OCI-LY1 (cell line): ENCODE measurements around the gene NACC2.

Experiments
- H2AFZ ChIP-seq: fragments of 200-600 bp; sonication (generic), shearing (Covaris generic); 2 replicates; pipeline ENCODE4 v1.6.0; 2014; ENCODE audit warnings: antibody characterized with exemption, mild to moderate bottlenecking, low read length
- H3F3A ChIP-seq: fragments of 200-600 bp; sonication (generic), shearing (Covaris generic); 2 replicates; pipeline ENCODE4 v1.6.0; 2014; ENCODE audit warnings: mild to moderate bottlenecking, antibody characterized with exemption, low read length, moderate library complexity; ENCODE audit not compliant: insufficient read depth
- H3K27ac ChIP-seq: fragments of 200-600 bp; sonication (generic); 2 replicates; pipeline ENCODE4 v1.5.1; 2014; ENCODE audit warnings: low read length, mixed run types, mild to moderate bottlenecking, low read depth; ENCODE audit not compliant: poor library complexity, severe bottlenecking
- H3K27me3 ChIP-seq: fragments of 200-600 bp; sonication (generic); 2 replicates; pipeline ENCODE4 v1.6.0; 2014; ENCODE audit warnings: antibody characterized with exemption, mild to moderate bottlenecking, low read length, moderate library complexity; ENCODE audit not compliant: insufficient read depth
- H3K36me3 ChIP-seq: fragments of 200-600 bp; sonication (generic); 2 replicates; pipeline ENCODE4 v1.6.1; 2014; ENCODE audit warnings: mild to moderate bottlenecking, antibody characterized with exemption, low read length, moderate library complexity, mixed read lengths; ENCODE audit not compliant: insufficient read depth
- H3K4me1 ChIP-seq: fragments of 200-600 bp; sonication (generic); 2 replicates; pipeline ENCODE4 v1.5.1; 2014; ENCODE audit warnings: mild to moderate bottlenecking, low read length, moderate library complexity; ENCODE audit not compliant: insufficient read depth, severe bottlenecking
- H3K4me2 ChIP-seq: fragments of 200-600 bp; sonication (generic), shearing (Covaris generic); 2 replicates; pipeline ENCODE4 v1.6.1; 2014; ENCODE audit warnings: low read length
- H3K4me3 ChIP-seq: fragments of 200-600 bp; sonication (generic); 2 replicates; pipeline ENCODE4 v1.5.1; 2014; ENCODE audit warnings: low read length, low read depth, mild to moderate bottlenecking, mixed read lengths; ENCODE audit not compliant: poor library complexity, severe bottlenecking
- H3K79me2 ChIP-seq: fragments of 200-600 bp; shearing (Covaris generic); 2 replicates; pipeline ENCODE4 v1.6.1; 2016; ENCODE audit warnings: mixed run types, low read length, mixed read lengths; ENCODE audit not compliant: insufficient read depth
- H3K9ac ChIP-seq: fragments of 200-600 bp; sonication (generic), shearing (Covaris generic); 2 replicates; pipeline ENCODE4 v1.6.1; 2014; ENCODE audit warnings: mild to moderate bottlenecking, low read length, mixed read lengths
- H3K9me2 ChIP-seq: fragments of 200-600 bp; sonication (generic), shearing (Covaris generic); 2 replicates; pipeline ENCODE4 v1.6.1; 2014; ENCODE audit warnings: low read depth, mild to moderate bottlenecking, low read length, mixed read lengths
- H3K9me3 ChIP-seq: fragments of 200-600 bp; shearing (Covaris generic); 2 replicates; pipeline ENCODE4 v1.6.1; 2014; ENCODE audit warnings: low read length, mixed read lengths
- H4K20me1 ChIP-seq: fragments of 200-600 bp; sonication (generic), shearing (Covaris generic); 2 replicates; pipeline ENCODE4 v1.6.0; 2016; ENCODE audit warnings: mild to moderate bottlenecking, low read length; ENCODE audit not compliant: insufficient read depth
- EZH2 ChIP-seq: fragments of 200-600 bp; sonication (generic), shearing (Covaris generic); IDR thresholded peaks from 2 replicates; pipeline ENCODE4 v1.8.0; 2017; ENCODE audit warnings: borderline replicate concordance, mixed run types, mild to moderate bottlenecking, antibody characterized with exemption, low read length, moderate library complexity, mixed read lengths
- TF ChIP-seq, protein P1 (sequence below): fragments of 200-600 bp; sonication (generic), shearing (Covaris generic); IDR thresholded peaks from 2 replicates; pipeline ENCODE4 v1.5.1; 2017; ENCODE audit warnings: mild to moderate bottlenecking, antibody characterized with exemption, low read length, moderate library complexity, mixed read lengths

The NACC2 gene

GRCh38 chr9:136131629-136132511 is 36.8 kb upstream of the NACC2 start:
- Histone ChIP-seq H3F3A (no peaks in the 10 kb centered on the region), H3K4me2 (no peak overlapping the region), H3K4me1 (no peaks in the 10 kb centered on the region), H3K27ac (no peak overlapping the region), H3K9me2 (no peaks in the 10 kb centered on the region), H3K9ac (no peak overlapping the region), H3K27me3 (peaks cover 4% of the 10 kb centered on the region; the same call in 1 of the 2 replicates), H3K4me3 (no peak overlapping the region), H3K79me2 (no peaks in the 10 kb centered on the region), H4K20me1 (no peaks in the 10 kb centered on the region), H3K36me3 (no peaks in the 10 kb centered on the region), H2AFZ (no peak overlapping the region), H3K9me3 (no peaks in the 10 kb centered on the region)
- TF ChIP-seq EZH2: no peak
- TF ChIP-seq, protein P1, sequence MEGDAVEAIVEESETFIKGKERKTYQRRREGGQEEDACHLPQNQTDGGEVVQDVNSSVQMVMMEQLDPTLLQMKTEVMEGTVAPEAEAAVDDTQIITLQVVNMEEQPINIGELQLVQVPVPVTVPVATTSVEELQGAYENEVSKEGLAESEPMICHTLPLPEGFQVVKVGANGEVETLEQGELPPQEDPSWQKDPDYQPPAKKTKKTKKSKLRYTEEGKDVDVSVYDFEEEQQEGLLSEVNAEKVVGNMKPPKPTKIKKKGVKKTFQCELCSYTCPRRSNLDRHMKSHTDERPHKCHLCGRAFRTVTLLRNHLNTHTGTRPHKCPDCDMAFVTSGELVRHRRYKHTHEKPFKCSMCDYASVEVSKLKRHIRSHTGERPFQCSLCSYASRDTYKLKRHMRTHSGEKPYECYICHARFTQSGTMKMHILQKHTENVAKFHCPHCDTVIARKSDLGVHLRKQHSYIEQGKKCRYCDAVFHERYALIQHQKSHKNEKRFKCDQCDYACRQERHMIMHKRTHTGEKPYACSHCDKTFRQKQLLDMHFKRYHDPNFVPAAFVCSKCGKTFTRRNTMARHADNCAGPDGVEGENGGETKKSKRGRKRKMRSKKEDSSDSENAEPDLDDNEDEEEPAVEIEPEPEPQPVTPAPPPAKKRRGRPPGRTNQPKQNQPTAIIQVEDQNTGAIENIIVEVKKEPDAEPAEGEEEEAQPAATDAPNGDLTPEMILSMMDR: no peak; the same call in 1 of the 2 replicates

GRCh38 chr9:136129176-136129575 is 34.1 kb upstream of the NACC2 start:
- H3F3A ChIP-seq: no peaks in the 10 kb centered on the region
- H3K9ac ChIP-seq: no peak overlapping the region
- no peaks in the 10 kb centered on the region for H3K36me3 ChIP-seq
- TF ChIP-seq, protein P1: no peak
- no peak for TF ChIP-seq EZH2
- no peaks in the 10 kb centered on the region for H3K79me2 ChIP-seq
- H3K4me3 ChIP-seq: no peak overlapping the region
- H3K9me3 ChIP-seq: no peaks in the 10 kb centered on the region
- no peaks in the 10 kb centered on the region for H3K9me2 ChIP-seq
- H3K4me1 ChIP-seq: no peaks in the 10 kb centered on the region
- no peak overlapping the region for H2AFZ ChIP-seq
- no peaks in the 10 kb centered on the region for H4K20me1 ChIP-seq
- H3K4me2 ChIP-seq: no peak overlapping the region
- H3K27ac ChIP-seq: no peak overlapping the region
- H3K27me3 ChIP-seq: peaks cover 13% of the 10 kb centered on the region

DNA sequence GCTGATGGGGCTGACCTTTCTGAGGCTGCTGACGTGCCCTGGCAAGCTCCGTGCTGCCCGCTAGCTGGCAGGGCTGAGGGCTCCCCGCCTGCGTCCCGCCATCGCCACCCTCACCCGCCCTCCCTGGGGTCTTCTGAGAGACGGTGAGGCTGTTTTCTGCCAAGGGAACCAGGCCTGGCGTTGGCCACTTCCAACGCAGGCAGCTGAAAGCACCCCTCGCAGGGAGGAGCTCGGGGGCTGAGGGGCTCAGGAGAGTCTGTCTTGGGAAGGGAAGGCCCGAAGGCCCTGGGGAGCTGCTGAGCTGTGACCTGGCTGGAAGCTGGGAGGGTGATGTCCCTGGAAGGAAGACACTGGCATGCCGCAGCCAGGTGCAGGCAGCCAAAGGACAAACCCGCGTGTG is 33.3 kb upstream of the NACC2 start:
- no peak overlapping the region for H3K27ac ChIP-seq
- no peak overlapping the region for H2AFZ ChIP-seq
- H3K79me2 ChIP-seq: no peaks in the 10 kb centered on the region
- H3K36me3 ChIP-seq: no peaks in the 10 kb centered on the region
- no peak overlapping the region for H3K4me2 ChIP-seq
- peaks cover 13% of the 10 kb centered on the region for H3K27me3 ChIP-seq
- no peaks in the 10 kb centered on the region for H3K9me3 ChIP-seq
- no peak overlapping the region for H3K4me3 ChIP-seq
- TF ChIP-seq EZH2: no peak
- TF ChIP-seq, protein P1: no peak
- no peaks in the 10 kb centered on the region for H3K4me1 ChIP-seq
- H3K9me2 ChIP-seq: no peaks in the 10 kb centered on the region
- H3K9ac ChIP-seq: no peak overlapping the region
- no peaks in the 10 kb centered on the region for H3F3A ChIP-seq
- H4K20me1 ChIP-seq: no peaks in the 10 kb centered on the region
